GM06990 (cell line): ENCODE results near the gene SIK1.
"Not testable (repeated sequence)": the region's sequence is repeated elsewhere in the genome, so short reads cannot be mapped to it uniquely, and the experiment has no call there.

ENCODE experiments used
- DNase-seq: peaks from one replicate; pipeline ENCODE4 v3.0.0-alpha.2; 2011; ENCODE audit not compliant: insufficient read length; ENCODE audit errors: extremely low read depth
- H3K27me3 ChIP-seq: replicated peaks from 2 replicates; pipeline ENCODE4 v1.6.0; 2011; ENCODE audit warnings: low read length; ENCODE audit not compliant: control insufficient read depth, insufficient read depth
- H3K36me3 ChIP-seq: 2 replicates; pipeline ENCODE4 v1.5.1; 2011; ENCODE audit warnings: low read length; ENCODE audit not compliant: control insufficient read depth, insufficient read depth
- H3K4me3 ChIP-seq: replicated peaks from 2 replicates; pipeline ENCODE4 v1.5.1; 2011; ENCODE audit warnings: low read depth, mild to moderate bottlenecking, control low read depth, low read length

SIK1 gene

GRCh38 chr21:43451850-43452249 lies 24.9 kb upstream of the SIK1 start:
- H3K36me3 ChIP-seq: not testable (repeated sequence)

GRCh38 chr21:43450287-43450686 lies 23.4 kb upstream of the SIK1 start:
- H3K27me3 ChIP-seq, DNase-seq, H3K4me3 ChIP-seq, H3K36me3 ChIP-seq: not testable (repeated sequence)

More at GRCh38 chr21:43451850-43452249, 24.9 kb upstream of the SIK1 start:
- DNase-seq, H3K27me3 ChIP-seq, H3K4me3 ChIP-seq: not testable (repeated sequence)

GRCh38 chr21:43447353-43447977 lies 20.5 kb upstream of the SIK1 start:
- not testable (repeated sequence) for DNase-seq, H3K36me3 ChIP-seq, H3K27me3 ChIP-seq, H3K4me3 ChIP-seq

- not testable (repeated sequence) for H3K4me3 ChIP-seq, H3K36me3 ChIP-seq, H3K27me3 ChIP-seq, DNase-seq
Measured at GRCh38 chr21:43446277-43446932, 19.5 kb upstream of the SIK1 start.

GRCh38 chr21:43444524-43444923 lies 17.6 kb upstream of the SIK1 start:
- DNase-seq, H3K27me3 ChIP-seq, H3K4me3 ChIP-seq, H3K36me3 ChIP-seq: not testable (repeated sequence)

- not testable (repeated sequence) for H3K4me3 ChIP-seq, H3K36me3 ChIP-seq, H3K27me3 ChIP-seq, DNase-seq
Measured at GRCh38 chr21:43442571-43442970, 15.6 kb upstream of the SIK1 start.

GRCh38 chr21:43440835-43441727 lies 14.2 kb upstream of the SIK1 start:
- not testable (repeated sequence) for H3K4me3 ChIP-seq, DNase-seq, H3K36me3 ChIP-seq, H3K27me3 ChIP-seq

GRCh38 chr21:43439316-43440075 lies 12.6 kb upstream of the SIK1 start:
- H3K4me3 ChIP-seq, DNase-seq, H3K27me3 ChIP-seq, H3K36me3 ChIP-seq: not testable (repeated sequence)

GRCh38 chr21:43436272-43436671 lies 9.3 kb upstream of the SIK1 start:
- not testable (repeated sequence) for H3K4me3 ChIP-seq, H3K36me3 ChIP-seq, H3K27me3 ChIP-seq, DNase-seq

GRCh38 chr21:43433340-43434136 lies 6.6 kb upstream of the SIK1 start:
- not testable (repeated sequence) for DNase-seq, H3K4me3 ChIP-seq, H3K36me3 ChIP-seq, H3K27me3 ChIP-seq

GRCh38 chr21:43430830-43431416 lies 4.0 kb upstream of the SIK1 start:
- H3K27me3 ChIP-seq, H3K36me3 ChIP-seq, H3K4me3 ChIP-seq, DNase-seq: not testable (repeated sequence)

GRCh38 chr21:43428964-43429363 lies 2.0 kb upstream of the SIK1 start:
- not testable (repeated sequence) for DNase-seq, H3K27me3 ChIP-seq, H3K36me3 ChIP-seq, H3K4me3 ChIP-seq

GRCh38 chr21:43427242-43427559 lies 270 bp upstream of the SIK1 start:
- not testable (repeated sequence) for H3K27me3 ChIP-seq, H3K4me3 ChIP-seq, H3K36me3 ChIP-seq, DNase-seq
